ENCODE data around the gene BRSK2. TPM values are rescaled to one million over a fixed set of nuclear protein-coding genes. Genes with fewer than 3 reads are reported as not detected.

The BRSK2 gene
- polyA plus RNA-seq, 1 of the 3 experiments (the other 2 are of a cell fraction): 0.64 TPM

GRCh38 chr11:1469911-1470680, 80.4 kb downstream of the BRSK2 start:
- ChIA-PET CTCF (interaction anchor here (0.7 kb wide), 1 partner anchor 46 kb away, joined by 3 read pairs; no protein-coding TSS in a partner anchor), POLR2A (no interaction called here)
- H3K9me3 ChIP-seq: no peaks in the 10 kb centered on the region
- 92% methylated on average over 32 of the region's 35 CpGs for WGBS (ENCODE audit: low lambda C conversion rate)
- no peak overlapping the region for H3K4me3 ChIP-seq (ENCODE audit: low read depth in 2 of 2, low read length in 1 of 2)
- H3K27me3 ChIP-seq (ENCODE audit: insufficient read depth): no peaks in the 10 kb centered on the region
- no peak overlapping the region for H3K27ac ChIP-seq (ENCODE audit: low read depth in 2 of 2, low read length in 1 of 2)
- no peaks in the 10 kb centered on the region for H3K9me2 ChIP-seq
- no peak overlapping the region for H3K4me2 ChIP-seq
- H4K20me1 ChIP-seq (ENCODE audit: insufficient read depth): no peaks in the 10 kb centered on the region
- H3K79me2 ChIP-seq (ENCODE audit: insufficient read depth): no peaks in the 10 kb centered on the region
- H2AFZ ChIP-seq (ENCODE audit: low read depth): no peak overlapping the region
- no peak for TF ChIP-seq EZH2phosphoT487 (IDR thresholded peaks at IDR 0.05; ENCODE audit: borderline replicate concordance, low read depth)
- TF ChIP-seq RFX5 (IDR thresholded peaks at IDR 0.05; ENCODE audit: low read length): no peak
- TF ChIP-seq JUND (IDR thresholded peaks at IDR 0.05): no peak
- no peak for TF ChIP-seq SMC3 (IDR thresholded peaks at IDR 0.05; ENCODE audit: low read depth, low read length)
- TF ChIP-seq MXI1 (IDR thresholded peaks at IDR 0.05; ENCODE audit: low read depth, low read length): no peak
- no peak for TF ChIP-seq EP300 (IDR thresholded peaks at IDR 0.05; ENCODE audit: borderline replicate concordance in 1 of 2, low read depth in 1 of 2, low read length in 1 of 2)
- TF ChIP-seq SIN3A (IDR thresholded peaks at IDR 0.05; ENCODE audit: borderline replicate concordance, low read depth, low read length): no peak
- no peak for TF ChIP-seq GABPA (IDR thresholded peaks at IDR 0.05; ENCODE audit: low read depth)
- no peak for TF ChIP-seq GATA2 (CRISPR knock-in tag; IDR thresholded peaks at IDR 0.05)
- no peak for TF ChIP-seq USF2 (IDR thresholded peaks at IDR 0.05; ENCODE audit: borderline replicate concordance, low read depth, low read length)
- TF ChIP-seq ZBTB33 (IDR thresholded peaks at IDR 0.05; ENCODE audit: borderline replicate concordance, low read depth): no peak
- no peak for TF ChIP-seq YY1 (IDR thresholded peaks at IDR 0.05; ENCODE audit: low read depth)
- TF ChIP-seq RXRA (IDR thresholded peaks at IDR 0.05; ENCODE audit: borderline replicate concordance, low read depth): no peak
- TF ChIP-seq IRF3 (IDR thresholded peaks at IDR 0.05; ENCODE audit: low read depth, low read length): no peak
- TF ChIP-seq REST (IDR thresholded peaks at IDR 0.05; ENCODE audit: low read depth, low read length): no peak
- no peak for TF ChIP-seq MEF2A (IDR thresholded peaks at IDR 0.05; ENCODE audit: borderline replicate concordance, low read depth)
- TF ChIP-seq CHD2 (IDR thresholded peaks at IDR 0.05; ENCODE audit: low read length, partially characterized antibody): no peak
- no peak overlapping the region for H3K9ac ChIP-seq
- peaks cover under 1 to 31% of the 10 kb centered on the region in 2 experiments for H3K36me3 ChIP-seq (replicated peaks in 1 of 2; ENCODE audit: control insufficient read depth in 1 of 2, insufficient read depth in 2 of 2, low read length in 1 of 2)
- no peak for DNase-seq
- H3K4me1 ChIP-seq (ENCODE audit: control insufficient read depth in 1 of 2, insufficient read depth in 2 of 2, low read depth in 1 of 2, low read length in 1 of 2): no peaks in the 10 kb centered on the region; a peak in 1 of 4 replicates
- H3F3A ChIP-seq (replicated peaks; ENCODE audit: insufficient read depth): no peaks in the 10 kb centered on the region
